ENCODE measurements around the gene FRK.

- TF ChIP-seq EZH2 (IDR thresholded peaks at IDR 0.05; ENCODE audit: low read depth): no peak
- no peak for TF ChIP-seq CTCF (conservative IDR thresholded peaks at IDR 0.05)
These were observed 146.6 kb downstream of the FRK start for GRCh38 chr6:115914098-115914497.
